Fibroblast of villous mesenchyme (primary cell): Measurements from ENCODE around the gene RBM7. TPM values are rescaled to one million over a fixed set of nuclear protein-coding genes. Genes with fewer than 3 reads are reported as not detected.

Experiments used
- DNase-seq: peaks from one replicate; pipeline ENCODE4 v3.0.0-alpha.2; 2010; ENCODE audit warnings: low read depth
- H3K4me3 ChIP-seq: 2 replicates; pipeline ENCODE4 v1.5.1; 2011; ENCODE audit warnings: low read depth, mild to moderate bottlenecking, low read length
- CTCF ChIP-seq: IDR thresholded peaks from 2 replicates; pipeline ENCODE4 v1.5.1; 2012; ENCODE audit warnings: low read depth, mild to moderate bottlenecking, low read length; ENCODE audit not compliant: insufficient read depth
- total RNA-seq: library from RNA; depleted of rRNA; stranded (reverse); fragments of >200 nt; gene quantifications from 2 replicates; pipeline ENCODE4 v1.2.3, GENCODE V29; 2012

The RBM7 gene
- total RNA-seq, 1 donor: 53.1 TPM

DNA sequence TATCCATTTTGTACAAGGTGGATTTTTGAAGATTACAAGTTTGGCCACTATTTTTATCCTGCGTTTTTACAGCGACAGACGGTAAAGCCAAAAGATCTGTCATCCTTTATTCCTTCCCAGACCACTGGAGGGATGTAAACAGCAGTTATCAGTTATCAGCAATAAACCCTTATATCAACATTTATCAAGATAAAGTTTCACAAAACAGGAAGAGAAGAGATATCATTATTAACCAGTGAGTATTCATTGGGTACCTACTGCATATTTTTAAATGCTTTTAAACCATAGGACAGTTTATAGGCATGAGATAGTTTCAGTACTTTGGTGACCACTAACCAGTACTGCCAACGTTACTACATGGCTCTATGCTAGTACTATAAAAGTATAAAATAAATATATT is 32.9 kb downstream of the RBM7 start:
- TF ChIP-seq CTCF: no peak
- peak; percentile 52 for DNase-seq
- H3K4me3 ChIP-seq: no peak overlapping the region

- no peak for TF ChIP-seq CTCF
- H3K4me3 ChIP-seq: peak overlapping the region; percentile 99
- no peak for DNase-seq
Measured at GRCh38 chr11:114438303-114438702, 37.8 kb downstream of the RBM7 start.

DNA sequence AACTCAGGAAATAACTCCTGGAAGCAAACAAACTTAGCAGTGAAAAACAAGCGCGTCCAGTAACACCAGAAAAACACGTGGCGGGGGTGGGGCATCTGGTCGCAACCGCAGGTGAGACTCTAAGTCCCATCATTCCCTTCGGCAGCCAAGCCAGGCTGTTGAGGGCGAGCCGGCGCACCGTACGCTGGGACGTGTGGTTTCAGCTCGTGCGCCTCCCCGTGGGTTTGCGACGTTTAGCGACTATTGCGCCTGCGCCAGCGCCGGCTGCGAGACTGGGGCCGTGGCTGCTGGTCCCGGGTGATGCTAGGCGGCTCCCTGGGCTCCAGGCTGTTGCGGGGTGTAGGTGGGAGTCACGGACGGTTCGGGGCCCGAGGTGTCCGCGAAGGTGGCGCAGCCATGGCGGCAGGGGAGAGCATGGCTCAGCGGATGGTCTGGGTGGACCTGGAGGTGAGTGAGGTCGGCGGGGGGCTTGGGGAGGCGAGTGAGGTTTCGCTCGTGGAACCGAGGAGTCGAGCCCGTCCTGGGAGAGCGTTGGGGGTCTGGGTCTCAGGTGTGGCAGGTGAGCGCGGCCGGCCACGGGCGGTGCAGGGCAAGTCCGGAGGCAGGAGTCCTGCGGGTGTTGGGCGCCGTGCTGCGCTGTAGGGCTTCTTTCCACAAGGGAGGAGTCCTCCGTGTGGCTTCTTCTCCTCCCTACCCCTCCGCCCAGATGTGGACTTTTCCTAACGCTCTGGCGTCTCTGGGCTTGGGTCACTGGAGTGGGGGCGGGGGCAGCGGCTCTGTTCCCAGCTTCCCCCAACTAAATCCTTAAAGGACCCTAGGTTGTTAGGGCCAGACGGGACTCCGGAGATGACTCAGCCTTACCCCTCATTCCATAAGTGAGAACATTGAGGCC is 39.0 kb downstream of the RBM7 start, which contains the start of gene REXO2:
REXO2 (plus strand) TSS at position 239 of the 892 bp plus-strand sequence; CDS start at position 301, 62 bp downstream.
- TF ChIP-seq CTCF: peak; percentile 31
- DNase-seq: peak; percentile 96
- H3K4me3 ChIP-seq: peak within 1 kb of the TSS; percentile 99

- peak; percentile 77 for DNase-seq
- peak overlapping the region; percentile 99 for H3K4me3 ChIP-seq
- no peak for TF ChIP-seq CTCF
Measured at GRCh38 chr11:114440121-114440860, 39.8 kb downstream of the RBM7 start.

DNA sequence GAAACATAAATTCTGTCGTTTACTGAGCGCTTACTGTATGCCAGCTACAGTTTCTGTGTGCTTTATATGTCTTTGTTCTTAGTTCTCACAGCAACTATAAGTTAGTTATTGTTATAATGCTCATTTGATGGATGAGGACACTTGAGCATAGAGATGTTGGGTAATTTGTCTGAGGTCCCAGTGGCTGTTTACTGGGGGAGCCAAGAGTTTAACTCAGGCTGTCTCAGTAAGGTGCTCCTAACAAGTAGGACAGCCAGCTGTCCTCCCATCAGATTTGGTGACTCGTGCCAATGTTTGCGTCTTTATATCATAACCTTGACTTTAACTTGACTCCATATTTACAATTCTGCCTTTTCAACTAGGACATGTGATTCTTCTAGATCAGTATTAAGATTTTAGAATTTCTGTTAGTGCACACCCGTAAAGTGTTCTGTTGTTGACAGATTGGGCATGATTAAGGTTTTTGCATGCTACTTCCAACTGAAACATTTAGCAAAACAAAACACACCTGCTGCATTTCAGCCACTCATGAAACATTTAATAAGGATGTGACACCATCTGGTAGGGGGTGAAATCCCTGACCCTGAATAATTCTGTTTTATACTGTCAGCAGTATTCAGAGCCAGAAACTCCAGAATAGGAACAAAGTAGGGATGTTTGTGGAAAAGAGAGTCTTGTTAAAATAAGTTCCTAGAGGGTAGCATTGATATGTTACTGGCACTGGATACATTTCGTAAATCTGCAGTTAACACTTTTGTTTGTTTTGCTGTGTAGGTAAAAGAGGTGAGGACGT is 40.7 kb downstream of the RBM7 start:
- no peak for TF ChIP-seq CTCF
- H3K4me3 ChIP-seq: peak overlapping the region; percentile 99
- peak; percentile 54 for DNase-seq

- DNase-seq: no peak
- TF ChIP-seq CTCF: no peak
- peak overlapping the region; percentile 99 for H3K4me3 ChIP-seq
Measured at GRCh38 chr11:114441921-114442320, 41.5 kb downstream of the RBM7 start.
